Measurements from ENCODE around the gene PAPLN. TPM values are rescaled to one million over a fixed set of nuclear protein-coding genes. Genes with fewer than 3 reads are reported as not detected.

Gene PAPLN
- total and polyA plus RNA-seq, 2 of the 8 experiments (the other 6 are each of a cell fraction or from before 2014, with no cell fraction given) = 14.8 to 25.6 TPM

DNA sequence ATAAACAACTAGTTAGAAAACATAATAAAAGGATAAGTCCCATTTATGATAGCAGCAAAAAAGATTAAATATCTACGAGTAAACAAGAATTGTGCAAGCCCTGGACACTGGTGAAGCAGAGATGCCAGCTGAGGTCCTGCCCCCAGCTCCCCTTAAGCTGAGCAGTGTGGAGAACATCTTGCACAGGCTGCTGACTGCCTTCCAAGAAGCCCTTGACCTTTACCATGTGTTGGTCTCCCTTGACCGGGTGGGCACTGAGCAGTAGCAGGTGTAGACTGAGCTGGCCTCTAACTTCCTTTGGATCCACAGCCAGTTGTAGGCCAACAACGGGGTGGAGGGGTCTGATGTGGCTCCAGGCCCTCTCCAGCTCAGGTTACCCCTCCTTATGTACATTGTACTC, 47.7 kb upstream of the PAPLN start:
- DNase-seq (ENCODE audit: low read depth in 1 of 2, low spot score in 2 of 2) (no peak), FAIRE-seq (no peak)
- H3K4me2 ChIP-seq (ENCODE audit: insufficient read depth in 1 of 2, low read depth in 2 of 2, low read length in 2 of 2) = no peak overlapping the region
- H2BK5ac ChIP-seq (ENCODE audit: low read depth, low read length) = no peak overlapping the region
- ChIA-PET POLR2A (ENCODE audit: partially characterized antibody) (no interaction called here), CTCF (ENCODE audit: partially characterized antibody) (interaction anchor here (0.6 to 0.8 kb wide), 2 partner anchors 9 to 218 kb away, joined by 3 read pairs; no protein-coding TSS in a partner anchor)
- no peak overlapping the region for H2BK120ac ChIP-seq (replicated peaks; ENCODE audit: low read depth, low read length)
- no peaks in the 10 kb centered on the region; a peak in 1 of 4 replicates for H3K9me3 ChIP-seq (ENCODE audit: insufficient read depth in 2 of 2, low read depth in 1 of 2, low read length in 1 of 2)
- H2BK12ac ChIP-seq (ENCODE audit: low read depth, low read length) = no peak overlapping the region
- no peak overlapping the region for H2AFZ ChIP-seq (ENCODE audit: low read length)
- no peak overlapping the region for H3K4me3 ChIP-seq (ENCODE audit: extremely low read depth in 1 of 4, insufficient read depth in 2 of 4, low read depth in 3 of 4, low read length in 4 of 4)
- H4K91ac ChIP-seq (replicated peaks; ENCODE audit: insufficient read length, low read length) = no peak overlapping the region
- no peaks in the 10 kb centered on the region for H3K4me1 ChIP-seq (replicated peaks in 1 of 4; ENCODE audit: control insufficient read depth in 3 of 4, insufficient read depth in 4 of 4, low read length in 3 of 4)
- H3K27me3 ChIP-seq (replicated peaks in 1 of 4; ENCODE audit: control insufficient read depth in 3 of 4, extremely low read depth in 1 of 4, insufficient read depth in 3 of 4, low read length in 3 of 4) = no peaks in the 10 kb centered on the region
- no peak overlapping the region for H4K5ac ChIP-seq (ENCODE audit: insufficient read length, low read depth, low read length)
- H4K8ac ChIP-seq (ENCODE audit: extremely low read depth, insufficient read depth, low read length) = no peak overlapping the region
- H2AK5ac ChIP-seq (ENCODE audit: low read depth, low read length) = no peak overlapping the region
- no peak overlapping the region for H3K14ac ChIP-seq (ENCODE audit: insufficient read length)
- H3K9ac ChIP-seq (replicated peaks in 1 of 4; ENCODE audit: extremely low read depth in 1 of 4, low read depth in 3 of 4, low read length in 3 of 4) = no peak overlapping the region
- H3K56ac ChIP-seq (replicated peaks; ENCODE audit: insufficient read length, low read depth, low read length) = no peak overlapping the region
- no peaks in the 10 kb centered on the region for H3K79me2 ChIP-seq (ENCODE audit: control insufficient read depth in 1 of 2, insufficient read depth in 2 of 2, low read length in 2 of 2)
- no peak for TF ChIP-seq HDAC6 (IDR thresholded peaks at IDR 0.05; ENCODE audit: low read depth, low read length)
- no peak for TF ChIP-seq NRF1 (IDR thresholded peaks at IDR 0.05; ENCODE audit: low read depth, low read length)
- no peak for TF ChIP-seq CEBPB (IDR thresholded peaks at IDR 0.05; ENCODE audit: low read depth, low read length)
- no peak for TF ChIP-seq CHD1 (IDR thresholded peaks at IDR 0.05; ENCODE audit: low read depth, low read length)
- TF ChIP-seq PHF8 (conservative IDR thresholded peaks at IDR 0.05; ENCODE audit: low read depth, low read length) = no peak
- TF ChIP-seq FOSL1 (IDR thresholded peaks at IDR 0.05; ENCODE audit: insufficient read depth, low read depth, low read length) = no peak
- peaks cover 0 to 1% of the 10 kb centered on the region in 2 experiments for H4K20me1 ChIP-seq (replicated peaks in 1 of 2; ENCODE audit: control insufficient read depth in 1 of 2, insufficient read depth in 2 of 2, low read length in 2 of 2)
- no peak overlapping the region for H3K27ac ChIP-seq (ENCODE audit: low read depth, low read length)
- H3K23me2 ChIP-seq (ENCODE audit: low read depth, low read length) = no peaks in the 10 kb centered on the region
- H3K4ac ChIP-seq (replicated peaks; ENCODE audit: insufficient read length, low read depth, low read length) = no peak overlapping the region
- H3K79me1 ChIP-seq (ENCODE audit: low read depth, low read length) = no peaks in the 10 kb centered on the region
- no peak overlapping the region for H3K18ac ChIP-seq (ENCODE audit: extremely low read depth, low read length)
- no peak overlapping the region for H2BK20ac ChIP-seq (ENCODE audit: low read length)
- 94% methylated on average over 3 of the region's 3 CpGs; no CpG with 5 or more reads in 1 of the 2 experiments for WGBS, 2 experiments (ENCODE audit: extremely low coverage in 1 of 2, insufficient coverage in 1 of 2, insufficient read length in 1 of 2, insufficient replicate concordance in 2 of 2, low coverage in 1 of 2, low lambda C conversion rate in 2 of 2, missing lambda C conversion rate in 1 of 2)
- no peak overlapping the region for H3K23ac ChIP-seq (ENCODE audit: insufficient read length)
- peaks cover 0 to 27% (median 7%) of the 10 kb centered on the region in 4 experiments; a peak in 5 of 8 replicates for H3K36me3 ChIP-seq (ENCODE audit: control insufficient read depth in 2 of 4, insufficient read depth in 4 of 4, low read length in 3 of 4)
- no peak overlapping the region for H2BK15ac ChIP-seq (ENCODE audit: low read length)

All from H1 (cell line).